ENCODE data around the gene USP2.

GRCh38 chr11:119343726-119344125 is 37.8 kb downstream of the USP2 start:
- TF ChIP-seq, protein P1, sequence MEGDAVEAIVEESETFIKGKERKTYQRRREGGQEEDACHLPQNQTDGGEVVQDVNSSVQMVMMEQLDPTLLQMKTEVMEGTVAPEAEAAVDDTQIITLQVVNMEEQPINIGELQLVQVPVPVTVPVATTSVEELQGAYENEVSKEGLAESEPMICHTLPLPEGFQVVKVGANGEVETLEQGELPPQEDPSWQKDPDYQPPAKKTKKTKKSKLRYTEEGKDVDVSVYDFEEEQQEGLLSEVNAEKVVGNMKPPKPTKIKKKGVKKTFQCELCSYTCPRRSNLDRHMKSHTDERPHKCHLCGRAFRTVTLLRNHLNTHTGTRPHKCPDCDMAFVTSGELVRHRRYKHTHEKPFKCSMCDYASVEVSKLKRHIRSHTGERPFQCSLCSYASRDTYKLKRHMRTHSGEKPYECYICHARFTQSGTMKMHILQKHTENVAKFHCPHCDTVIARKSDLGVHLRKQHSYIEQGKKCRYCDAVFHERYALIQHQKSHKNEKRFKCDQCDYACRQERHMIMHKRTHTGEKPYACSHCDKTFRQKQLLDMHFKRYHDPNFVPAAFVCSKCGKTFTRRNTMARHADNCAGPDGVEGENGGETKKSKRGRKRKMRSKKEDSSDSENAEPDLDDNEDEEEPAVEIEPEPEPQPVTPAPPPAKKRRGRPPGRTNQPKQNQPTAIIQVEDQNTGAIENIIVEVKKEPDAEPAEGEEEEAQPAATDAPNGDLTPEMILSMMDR (IDR thresholded peaks at IDR 0.05): no peak
- no peak for TF ChIP-seq POLR2A (IDR thresholded peaks at IDR 0.05)
